ENCODE measurements around the gene GABBR2.

The GABBR2 gene

DNA sequence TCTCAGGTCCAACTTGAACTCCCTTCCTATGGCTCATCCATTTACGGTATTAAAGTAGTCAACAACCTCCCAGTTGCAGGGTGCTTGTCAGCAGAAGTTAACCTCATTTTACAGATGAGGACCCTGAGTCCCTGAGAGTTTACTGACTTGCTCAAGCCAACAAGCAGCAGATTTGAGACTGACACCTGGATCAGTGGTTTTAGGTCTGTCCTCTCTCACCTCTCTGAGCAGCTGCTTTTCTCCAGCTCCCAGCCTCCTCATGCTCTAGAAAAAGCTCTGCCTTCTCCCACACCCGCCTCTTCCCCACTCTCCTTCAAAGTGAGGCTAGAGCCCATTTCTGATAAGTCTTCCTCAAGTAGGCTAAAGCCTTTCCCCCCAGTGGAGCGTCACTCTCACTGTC, 56.4 kb downstream of the GABBR2 start:
- H3K4me3 ChIP-seq (replicated peaks; ENCODE audit: low read depth, low read length), result no peak overlapping the region
- TF ChIP-seq, protein P1, sequence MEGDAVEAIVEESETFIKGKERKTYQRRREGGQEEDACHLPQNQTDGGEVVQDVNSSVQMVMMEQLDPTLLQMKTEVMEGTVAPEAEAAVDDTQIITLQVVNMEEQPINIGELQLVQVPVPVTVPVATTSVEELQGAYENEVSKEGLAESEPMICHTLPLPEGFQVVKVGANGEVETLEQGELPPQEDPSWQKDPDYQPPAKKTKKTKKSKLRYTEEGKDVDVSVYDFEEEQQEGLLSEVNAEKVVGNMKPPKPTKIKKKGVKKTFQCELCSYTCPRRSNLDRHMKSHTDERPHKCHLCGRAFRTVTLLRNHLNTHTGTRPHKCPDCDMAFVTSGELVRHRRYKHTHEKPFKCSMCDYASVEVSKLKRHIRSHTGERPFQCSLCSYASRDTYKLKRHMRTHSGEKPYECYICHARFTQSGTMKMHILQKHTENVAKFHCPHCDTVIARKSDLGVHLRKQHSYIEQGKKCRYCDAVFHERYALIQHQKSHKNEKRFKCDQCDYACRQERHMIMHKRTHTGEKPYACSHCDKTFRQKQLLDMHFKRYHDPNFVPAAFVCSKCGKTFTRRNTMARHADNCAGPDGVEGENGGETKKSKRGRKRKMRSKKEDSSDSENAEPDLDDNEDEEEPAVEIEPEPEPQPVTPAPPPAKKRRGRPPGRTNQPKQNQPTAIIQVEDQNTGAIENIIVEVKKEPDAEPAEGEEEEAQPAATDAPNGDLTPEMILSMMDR (IDR thresholded peaks at IDR 0.05; ENCODE audit: low read length, missing control alignments), result no peak
- no peak for DNase-seq (ENCODE audit: low read depth)

DNA sequence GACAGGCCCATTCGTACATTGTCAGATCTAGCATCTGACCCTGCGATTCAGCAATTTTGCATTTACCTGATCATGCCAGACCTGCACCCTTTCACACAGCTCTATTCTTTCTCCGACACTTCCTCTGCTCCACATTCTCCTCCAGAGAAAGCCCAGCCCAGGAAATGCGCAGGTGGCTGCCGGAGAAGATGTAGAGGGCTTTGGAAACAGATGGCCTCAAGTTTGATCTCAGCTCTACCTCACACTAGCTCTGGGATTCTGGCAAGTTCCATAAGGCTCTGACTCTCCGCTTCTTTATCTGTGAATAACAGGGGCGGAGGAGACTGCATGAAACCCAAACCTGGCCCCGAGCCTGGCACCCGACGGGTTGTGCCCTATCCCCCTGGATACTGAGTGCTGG, 61.5 kb downstream of the GABBR2 start:
- TF ChIP-seq, protein P1 (IDR thresholded peaks at IDR 0.05; ENCODE audit: low read length, missing control alignments), result no peak
- no peak overlapping the region for H3K4me3 ChIP-seq (replicated peaks; ENCODE audit: low read depth, low read length)
- no peak for DNase-seq (ENCODE audit: low read depth)

DNA sequence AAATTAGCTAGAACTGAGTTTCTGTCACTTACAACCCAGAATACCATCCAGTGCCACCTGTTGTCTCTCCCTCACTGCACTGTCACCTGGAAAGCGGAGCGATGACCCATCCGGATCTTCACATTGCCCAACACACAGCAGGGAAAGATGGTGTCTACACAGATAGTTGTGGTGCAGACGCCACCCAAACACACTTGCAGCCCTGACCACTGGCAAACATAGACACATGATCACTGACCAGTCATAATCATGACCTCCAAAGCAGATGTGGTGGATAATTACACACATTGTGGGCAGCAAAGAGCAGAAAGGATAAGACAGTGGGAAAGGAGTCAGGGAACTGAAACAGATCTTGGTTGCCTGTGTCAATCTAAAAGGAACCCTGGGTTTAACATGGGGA, 64.7 kb downstream of the GABBR2 start:
- DNase-seq (ENCODE audit: low read depth), result no peak
- no peak overlapping the region for H3K4me3 ChIP-seq (replicated peaks; ENCODE audit: low read depth, low read length)
- TF ChIP-seq, protein P1 (IDR thresholded peaks at IDR 0.05; ENCODE audit: low read length, missing control alignments), result no peak

DNA sequence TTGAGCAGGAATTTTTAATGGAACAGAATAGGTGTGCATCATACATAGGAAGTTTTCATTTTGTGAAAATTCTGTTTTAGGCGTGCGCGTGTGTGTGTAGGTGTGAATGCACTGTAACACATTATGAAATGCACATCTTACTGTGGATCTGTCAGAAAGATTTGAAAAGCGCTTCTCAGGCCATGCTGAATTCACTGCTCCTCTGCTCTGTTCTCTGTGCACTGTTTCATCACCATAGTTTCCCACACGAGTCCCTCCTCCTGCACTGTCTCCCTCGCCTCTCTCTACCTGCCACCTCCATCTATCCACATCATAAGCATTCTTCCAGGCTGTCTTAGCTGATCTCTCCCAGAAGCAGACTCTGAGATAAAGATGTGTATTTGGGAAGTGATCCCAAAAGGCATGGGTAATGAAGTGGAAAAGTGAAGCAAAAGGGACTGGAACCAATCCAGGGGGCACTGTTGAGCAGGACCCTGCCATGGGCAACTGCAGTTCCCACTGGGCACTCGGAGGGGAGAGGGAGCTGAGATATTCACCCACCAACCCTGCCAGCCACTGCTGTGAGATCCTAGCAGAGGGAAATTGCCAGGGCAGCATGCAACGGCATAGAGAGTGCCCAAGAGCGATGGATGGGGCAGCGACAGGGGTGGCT, 65.9 kb downstream of the GABBR2 start:
- TF ChIP-seq, protein P1 (IDR thresholded peaks at IDR 0.05; ENCODE audit: low read length, missing control alignments), result peak; percentile 5
- no peak overlapping the region for H3K4me3 ChIP-seq (replicated peaks; ENCODE audit: low read depth, low read length)
- no peak for DNase-seq (ENCODE audit: low read depth)

DNA sequence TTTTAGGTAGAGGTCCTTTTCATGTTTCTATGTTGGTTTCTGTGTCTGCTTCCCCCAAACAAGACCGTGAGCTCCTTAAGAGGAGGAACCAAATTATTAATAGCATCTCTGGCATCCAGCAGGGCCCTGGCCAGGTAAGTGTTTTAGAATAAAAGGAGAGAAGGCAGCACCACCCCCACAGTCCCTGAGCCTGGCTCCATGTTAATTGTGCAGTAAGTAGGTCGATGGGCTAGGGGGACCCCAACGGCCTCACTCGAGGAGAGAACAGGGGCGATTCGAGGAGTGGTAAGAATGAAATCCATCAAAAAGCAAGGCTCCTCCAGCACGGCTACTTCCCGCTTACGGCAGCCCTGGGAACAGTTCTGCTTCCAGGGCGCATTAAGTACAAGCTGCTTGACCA, 67.0 kb downstream of the GABBR2 start:
- no peak for DNase-seq (ENCODE audit: low read depth)
- TF ChIP-seq, protein P1 (IDR thresholded peaks at IDR 0.05; ENCODE audit: low read length, missing control alignments), result no peak
- no peak overlapping the region for H3K4me3 ChIP-seq (replicated peaks; ENCODE audit: low read depth, low read length)

DNA sequence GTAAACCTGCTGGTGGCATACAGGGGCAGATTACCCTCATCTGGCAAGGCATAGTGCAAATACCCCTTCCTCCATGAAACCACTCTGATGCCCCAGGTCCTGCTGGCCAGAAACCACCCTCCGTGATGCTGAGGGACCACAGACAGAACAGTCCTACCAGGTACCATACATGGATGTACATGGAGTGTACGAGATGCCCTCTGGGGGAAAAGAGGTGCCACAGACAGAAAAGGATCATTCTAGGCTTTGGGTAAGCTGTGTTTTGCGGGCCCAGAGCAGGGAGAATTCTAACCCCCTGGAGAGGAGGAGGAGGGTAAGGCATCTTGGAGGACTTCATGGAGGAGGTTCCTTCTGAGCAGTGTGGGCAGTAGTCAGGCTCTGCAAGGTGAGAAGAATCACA, 68.3 kb downstream of the GABBR2 start:
- H3K4me3 ChIP-seq (replicated peaks; ENCODE audit: low read depth, low read length), result no peak overlapping the region
- TF ChIP-seq, protein P1 (IDR thresholded peaks at IDR 0.05; ENCODE audit: low read length, missing control alignments), result no peak
- no peak for DNase-seq (ENCODE audit: low read depth)

DNA sequence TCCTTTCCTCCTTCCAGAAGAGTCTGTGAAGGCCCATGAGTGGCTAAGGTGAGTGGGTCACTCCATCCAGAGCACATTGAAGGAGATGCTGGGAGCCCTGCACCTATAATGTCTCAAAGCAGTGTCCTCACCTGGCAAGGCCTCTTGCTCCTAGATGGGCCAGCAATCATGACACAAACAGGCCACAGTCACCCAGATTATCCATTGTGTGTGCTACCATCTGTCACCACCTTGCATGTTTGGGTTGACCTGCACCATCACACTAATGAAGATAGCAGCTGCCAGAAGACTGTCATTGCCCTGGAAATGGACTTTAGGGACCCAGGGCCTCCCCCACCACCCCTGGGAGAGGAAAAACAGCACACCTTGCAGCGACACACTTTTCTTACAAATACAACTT, 69.6 kb downstream of the GABBR2 start:
- DNase-seq (ENCODE audit: low read depth), result no peak
- H3K4me3 ChIP-seq (replicated peaks; ENCODE audit: low read depth, low read length), result no peak overlapping the region
- TF ChIP-seq, protein P1 (IDR thresholded peaks at IDR 0.05; ENCODE audit: low read length, missing control alignments), result no peak

Measured in fibroblast of pulmonary artery (primary cell).